HepG2 (cell line): ENCODE results near the gene CD53. TPM values are rescaled to one million over a fixed set of nuclear protein-coding genes. Genes with fewer than 3 reads are reported as not detected.

Experiments
- ATAC-seq: fragments of 200-7000 bp; cut with Tn5 transposase; 3 replicates; pipeline ENCODE4 v1.9.1; 2020; ENCODE audit warnings: mild to moderate bottlenecking, moderate library complexity
- BruUV-seq: library from RNA; stranded (reverse); fragments of 400-500 nt; replicated peaks from 2 replicates; lab custom pipeline; 2021; lab: Mats Ljungman, UMichigan
- CTCF ChIA-PET: fragments of 300-600 bp; formaldehyde crosslinking; extraction: SDS; loops from one replicate; lab custom pipeline; 2021; ENCODE audit warnings: low total read pairs, inconsistent platforms, low intra/inter-chr PET ratio; lab: Yijun Ruan, JAX
- POLR2A ChIA-PET: fragments of 350-600 bp; sonication (Branson Sonifier 250); formaldehyde crosslinking; loops from one replicate; lab custom pipeline; 2020; ENCODE audit warnings: antibody characterized with exemption, inconsistent platforms; lab: Yijun Ruan, JAX
- DNase-seq: peaks from one replicate; pipeline ENCODE4 v3.0.0-alpha.2; 2015; ENCODE audit warnings: low spot score
- FAIRE-seq: peaks from 3 replicates; lab custom pipeline; 2011; peaks lifted over from hg19 to GRCh38; lab: Jason Lieb, UNC
- H2AFZ ChIP-seq: one replicate; pipeline ENCODE4 v1.6.1; 2011; ENCODE audit warnings: low read length, inconsistent platforms
- H3K27ac ChIP-seq: fragments of 300-600 bp; 3 replicates; pipeline ENCODE4 v1.8.0; 2011; ENCODE audit warnings: mixed run types, mild to moderate bottlenecking, mixed read lengths, low read length, inconsistent platforms; ENCODE audit not compliant: insufficient read depth; ENCODE audit errors: extremely low read length
- H3K27me3 ChIP-seq, 2 experiments: fragments of 200-600 bp in 1 of 2; 2 replicates in 1 of 2; 3 replicates in 1 of 2; pipeline versions ENCODE4 v1.6.0 to v1.8.0; 2011; ENCODE audit warnings: low read length in 2 of 2, mild to moderate bottlenecking in 2 of 2, moderate library complexity in 2 of 2, inconsistent platforms in 1 of 2; ENCODE audit not compliant: insufficient read depth in 2 of 2, control insufficient read depth in 1 of 2
- H3K36me3 ChIP-seq, 2 experiments: fragments of 200-600 bp in 1 of 2; replicated peaks in 1 of 2; 2 replicates in 1 of 2; 3 replicates in 1 of 2; pipeline versions ENCODE4 v1.5.1 to v1.8.0; 2011; ENCODE audit warnings: low read length in 2 of 2, inconsistent platforms in 1 of 2; ENCODE audit not compliant: insufficient read depth in 2 of 2, control insufficient read depth in 1 of 2
- H3K4me1 ChIP-seq: 2 replicates; pipeline ENCODE4 v1.5.1; 2012; ENCODE audit warnings: low read length, inconsistent platforms; ENCODE audit not compliant: insufficient read depth
- H3K4me2 ChIP-seq: 2 replicates; pipeline ENCODE4 v1.6.0; 2011; ENCODE audit warnings: low read depth, low read length, inconsistent platforms
- H3K4me3 ChIP-seq, 3 experiments: fragments of 200-600 bp in 1 of 3; sonication (generic), shearing (Covaris generic) in 1 of 3; replicated peaks in 1 of 3; 2 replicates each; pipeline ENCODE4 v1.5.1; 2011 to 2016; ENCODE audit warnings: low read length in 3 of 3, inconsistent platforms in 2 of 3, low read depth in 2 of 3, mild to moderate bottlenecking in 2 of 3, control low read depth in 1 of 3, mixed read lengths in 1 of 3; ENCODE audit not compliant: insufficient read depth in 1 of 3
- H3K79me2 ChIP-seq: one replicate; pipeline ENCODE4 v1.6.1; 2011; ENCODE audit warnings: low read length, inconsistent platforms; ENCODE audit not compliant: insufficient read depth
- H3K9ac ChIP-seq: 2 replicates; pipeline ENCODE4 v1.6.0; 2011; ENCODE audit warnings: mild to moderate bottlenecking, low read depth, low read length, inconsistent platforms; ENCODE audit not compliant: insufficient read depth
- H3K9me3 ChIP-seq: 2 replicates; pipeline ENCODE4 v1.5.1; 2012; ENCODE audit warnings: mild to moderate bottlenecking, low read length
- H4K20me1 ChIP-seq: 2 replicates; pipeline ENCODE4 v1.6.0; 2011; ENCODE audit warnings: inconsistent platforms, mild to moderate bottlenecking, low read length, moderate library complexity; ENCODE audit not compliant: insufficient read depth
- ERF ChIP-seq: IDR thresholded peaks from 2 replicates; pipeline ENCODE4 v1.6.1; 2018; ENCODE audit warnings: missing biosample characterization, missing genetic modification reagents
- WGBS: methylation state at CpG from one replicate; pipeline ENCODE4 v1.1.6; 2017; ENCODE audit warnings: low lambda C conversion rate; 5-methylcytosine and 5-hydroxymethylcytosine counted together
- in situ Hi-C: cut with HindIII; loops from 2 replicates; pipeline ENCODE4 v1.10.0; 2017; ENCODE audit warnings: low pct_unique_long_range_greater_than_20kb; ENCODE audit not compliant: extremely low pct_ligation_motif_present
- intact Hi-C: fragments of 100-400 bp; cut with micrococcal nuclease; formaldehyde crosslinking; loops from one replicate; pipeline ENCODE4 v1.10.0; 2022; ENCODE audit not compliant: unreplicated experiment
- polyA plus RNA-seq, 8 experiments: library from polyadenylated mRNA; depleted of rRNA in 3 of 8; stranded (reverse) in 7 of 8; unstranded in 1 of 8; fragments of >200 nt; fragmentation: Illumina TruSeq in 4 of 8; extraction: Trizol in 4 of 8; gene quantifications; 2 replicates each; pipeline versions ENCODE4 v1.2.1 to v1.2.3, GENCODE V29; 2011 to 2016; ENCODE audit warnings: low read depth in 4 of 8, missing spikeins in 1 of 8, mixed read lengths in 1 of 8; ENCODE audit not compliant: insufficient read depth in 1 of 8
- total RNA-seq, 5 experiments: library from RNA; depleted of rRNA; stranded (reverse); fragments of >200 nt; fragmentation: Illumina TruSeq; extraction: Trizol; gene quantifications; 2 replicates each; pipeline ENCODE4 v1.2.3, GENCODE V29; 2016; ENCODE audit warnings: low read depth in 1 of 5
- TF ChIP-seq, protein P1 (sequence below): sonication (generic); formaldehyde crosslinking; IDR thresholded peaks from 2 replicates; pipeline ENCODE4 v1.4.0; 2020; ENCODE audit warnings: missing genetic modification reagents, borderline replicate concordance
- TF ChIP-seq, protein P2 (sequence below): sonication (generic); formaldehyde crosslinking; IDR thresholded peaks from 2 replicates; pipeline ENCODE4 v1.5.1; 2020; ENCODE audit warnings: missing genetic modification reagents, mild to moderate bottlenecking, borderline replicate concordance

The CD53 gene
- total and polyA plus RNA-seq, 2 of the 13 experiments (the other 11 are each of a cell fraction or from before 2014, with no cell fraction given), result not detected

DNA sequence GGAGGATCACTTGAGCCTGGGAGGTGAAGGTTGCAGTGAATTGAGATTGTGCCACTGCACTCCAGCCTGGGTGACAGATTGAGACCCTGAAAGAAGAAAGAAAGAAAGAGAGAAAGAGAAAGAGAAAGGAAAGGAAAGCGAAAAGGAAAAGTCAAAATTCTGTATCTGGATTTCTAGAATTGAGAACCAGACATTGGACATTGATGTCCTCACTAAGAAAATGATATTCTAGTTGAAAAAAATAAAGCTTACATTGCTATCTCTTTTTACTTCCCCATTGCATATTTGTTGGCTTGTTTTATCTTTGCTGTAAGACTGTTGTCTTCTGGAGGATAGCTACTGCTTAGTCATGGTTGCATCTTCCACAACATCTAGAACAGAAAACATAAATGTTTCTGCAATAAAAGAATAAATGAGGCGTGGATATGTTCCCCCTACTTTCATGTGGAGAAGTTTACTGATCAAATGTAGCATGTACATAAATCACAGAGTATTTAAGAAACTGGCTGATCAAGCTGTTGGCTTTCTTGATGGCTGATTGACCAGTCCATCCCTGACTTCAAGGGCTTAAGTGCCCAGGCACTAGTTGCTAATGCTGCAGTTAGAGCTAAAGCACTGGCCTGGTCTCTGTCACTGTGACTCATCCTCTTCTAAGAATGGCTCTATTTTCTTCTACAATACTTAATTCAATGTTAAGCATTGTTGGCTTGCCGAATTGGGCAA lies 17.7 kb downstream of the CD53 start:
- ATAC-seq (no peak), DNase-seq (no peak), FAIRE-seq (no peak)
- ChIA-PET POLR2A (no interaction called here), CTCF (no interaction called here)
- H4K20me1 ChIP-seq, result no peaks in the 10 kb centered on the region
- TF ChIP-seq, protein P1, sequence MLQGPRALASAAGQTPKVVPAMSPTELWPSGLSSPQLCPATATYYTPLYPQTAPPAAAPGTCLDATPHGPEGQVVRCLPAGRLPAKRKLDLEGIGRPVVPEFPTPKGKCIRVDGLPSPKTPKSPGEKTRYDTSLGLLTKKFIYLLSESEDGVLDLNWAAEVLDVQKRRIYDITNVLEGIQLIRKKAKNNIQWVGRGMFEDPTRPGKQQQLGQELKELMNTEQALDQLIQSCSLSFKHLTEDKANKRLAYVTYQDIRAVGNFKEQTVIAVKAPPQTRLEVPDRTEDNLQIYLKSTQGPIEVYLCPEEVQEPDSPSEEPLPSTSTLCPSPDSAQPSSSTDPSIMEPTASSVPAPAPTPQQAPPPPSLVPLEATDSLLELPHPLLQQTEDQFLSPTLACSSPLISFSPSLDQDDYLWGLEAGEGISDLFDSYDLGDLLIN (CRISPR knock-in tag), result no peak
- TF ChIP-seq, protein P2, sequence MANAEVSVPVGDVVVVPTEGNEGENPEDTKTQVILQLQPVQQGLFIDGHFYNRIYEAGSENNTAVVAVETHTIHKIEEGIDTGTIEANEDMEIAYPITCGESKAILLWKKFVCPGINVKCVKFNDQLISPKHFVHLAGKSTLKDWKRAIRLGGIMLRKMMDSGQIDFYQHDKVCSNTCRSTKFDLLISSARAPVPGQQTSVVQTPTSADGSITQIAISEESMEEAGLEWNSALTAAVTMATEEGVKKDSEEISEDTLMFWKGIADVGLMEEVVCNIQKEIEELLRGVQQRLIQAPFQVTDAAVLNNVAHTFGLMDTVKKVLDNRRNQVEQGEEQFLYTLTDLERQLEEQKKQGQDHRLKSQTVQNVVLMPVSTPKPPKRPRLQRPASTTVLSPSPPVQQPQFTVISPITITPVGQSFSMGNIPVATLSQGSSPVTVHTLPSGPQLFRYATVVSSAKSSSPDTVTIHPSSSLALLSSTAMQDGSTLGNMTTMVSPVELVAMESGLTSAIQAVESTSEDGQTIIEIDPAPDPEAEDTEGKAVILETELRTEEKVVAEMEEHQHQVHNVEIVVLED (CRISPR knock-in tag), result no peak
- TF ChIP-seq ERF (CRISPR knock-in tag), result no peak
- H3K79me2 ChIP-seq, result no peaks in the 10 kb centered on the region
- intact Hi-C loops, result no loop called here
- H3K9ac ChIP-seq, result no peak overlapping the region
- no peaks in the 10 kb centered on the region for H3K9me3 ChIP-seq
- WGBS, result 8% methylated on average over 3 of the region's 3 CpGs
- H3K27ac ChIP-seq, result no peak overlapping the region
- 0 out of 5 replicates have a peak, but pooled peaks cover 0 to 2% of the 10 kb centered on the region in 2 experiments for H3K27me3 ChIP-seq
- H3K4me1 ChIP-seq, result no peaks in the 10 kb centered on the region
- no peak overlapping the region for H3K4me2 ChIP-seq
- in situ Hi-C loops, result no loop called here
- no peaks in the 10 kb centered on the region for H3K36me3 ChIP-seq
- no TSS peak for BruUV-seq
- H2AFZ ChIP-seq, result no peak overlapping the region
- H3K4me3 ChIP-seq, result no peak overlapping the region
